DMS79 (cell line): ENCODE results near the gene THOC7.

Experiments
- DNase-seq: peaks from one replicate; lab custom pipeline; 2025; lab: John Stamatoyannopoulos, UW

The THOC7 gene

DNA sequence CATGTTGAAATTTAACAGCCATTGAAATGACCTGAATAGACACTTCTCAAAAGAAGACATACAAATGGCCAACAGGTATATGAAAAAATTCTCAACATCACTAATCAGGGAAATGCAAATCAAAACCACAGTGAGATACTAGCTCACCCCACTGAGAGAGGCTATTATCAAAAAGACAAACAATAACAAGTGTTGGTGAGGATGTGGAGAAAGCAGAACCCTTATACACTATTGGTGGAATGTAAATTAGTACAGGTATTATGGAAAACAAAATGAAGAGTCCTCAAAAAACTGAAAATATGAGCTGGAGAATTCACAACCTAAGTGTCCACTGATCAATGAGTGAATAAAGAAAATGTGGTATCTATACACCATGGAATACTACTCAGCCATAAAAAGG, 21.5 kb downstream of the THOC7 start:
- DNase-seq = no peak

DNA sequence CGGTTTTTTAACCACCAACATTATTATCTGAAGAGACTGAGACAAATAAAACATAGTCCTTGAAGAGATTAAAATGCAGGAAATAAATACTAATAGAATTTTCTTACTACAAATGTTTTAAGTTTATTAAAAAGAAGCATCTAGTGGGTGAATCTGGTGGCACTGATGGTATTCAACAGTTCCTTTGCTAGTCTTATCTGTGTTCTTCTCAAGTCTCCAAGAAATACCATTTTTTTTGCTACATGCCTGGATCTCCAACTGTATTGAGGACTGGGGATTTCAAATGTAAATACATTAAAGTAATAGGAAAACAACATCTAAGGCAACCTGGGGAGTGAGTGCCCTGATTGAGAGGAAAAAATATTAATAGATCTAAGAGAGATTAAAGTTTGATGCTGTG, 21.9 kb downstream of the THOC7 start:
- no peak for DNase-seq

- DNase-seq = no peak
These were observed 31.2 kb downstream of the THOC7 start for GRCh38 chr3:63832395-63832794.

GRCh38 chr3:63830526-63830925, 33.1 kb downstream of the THOC7 start:
- DNase-seq = no peak

- no peak for DNase-seq
These were observed 39.3 kb downstream of the THOC7 start for GRCh38 chr3:63824309-63824708.

DNA sequence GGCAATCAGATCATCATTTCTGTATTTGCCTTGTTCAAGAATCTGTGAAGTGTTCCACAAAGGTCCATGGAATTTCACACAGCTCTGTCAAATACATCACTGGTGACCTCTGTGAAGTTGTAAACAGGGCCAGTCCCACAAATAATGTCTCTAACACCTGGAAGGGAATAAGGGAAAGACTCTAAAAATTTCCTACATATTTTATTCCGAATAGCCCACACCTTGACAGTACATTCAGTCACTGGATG, 44.5 kb downstream of the THOC7 start, which contains the start of gene C3orf49:
TSS of gene C3orf49 (plus strand) at position 149 of the 248 bp plus-strand sequence. CDS start 173 bp downstream, outside the sequence.
- no peak for DNase-seq

- peak; percentile 66 for DNase-seq
These were observed 45.1 kb downstream of the THOC7 start for GRCh38 chr3:63818282-63819150.

DNA sequence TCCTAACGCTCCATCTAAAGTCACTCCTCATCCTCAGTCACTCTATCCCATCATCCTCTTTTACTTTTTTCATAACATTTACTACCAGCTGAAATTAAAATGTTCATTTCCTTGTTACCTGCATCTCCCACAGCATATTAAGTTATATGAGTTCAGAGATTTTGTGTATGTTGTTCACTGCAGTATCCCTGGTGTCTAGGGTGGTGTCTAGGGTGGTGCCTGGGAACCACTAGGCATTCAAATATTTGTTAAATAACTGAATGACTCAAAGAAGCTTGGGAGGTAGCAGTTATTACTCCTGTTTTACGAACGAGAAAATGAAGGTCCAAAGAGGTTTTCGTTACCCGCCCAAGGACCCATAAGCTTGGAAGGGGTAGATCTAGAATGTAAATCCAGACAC, 46.4 kb downstream of the THOC7 start:
- no peak for DNase-seq

DNA sequence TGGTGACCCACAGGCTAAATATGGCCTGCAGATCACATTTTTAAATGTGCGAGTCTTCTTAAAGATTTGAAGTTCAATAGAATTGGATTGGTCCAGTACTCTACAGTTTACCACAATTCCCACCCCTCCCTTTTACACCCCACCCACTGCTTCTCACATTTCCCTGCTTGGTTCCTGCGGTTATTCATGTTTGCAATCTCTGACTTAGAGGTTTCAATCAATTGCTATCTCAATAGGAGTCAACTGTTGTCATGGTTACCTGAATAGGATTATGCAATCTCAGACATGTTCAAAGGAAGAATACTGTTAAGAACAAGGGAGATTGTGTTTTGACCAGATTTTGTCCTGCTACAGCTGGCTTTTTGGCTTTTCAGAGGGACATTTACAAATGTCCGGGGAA, 49.4 kb downstream of the THOC7 start:
- DNase-seq = no peak

GRCh38 chr3:63809607-63810006, 54.0 kb downstream of the THOC7 start:
- DNase-seq = no peak

GRCh38 chr3:63808633-63809032, 55.0 kb downstream of the THOC7 start:
- no peak for DNase-seq

- no peak for DNase-seq
These were observed 55.5 kb downstream of the THOC7 start for GRCh38 chr3:63807961-63808565.

- DNase-seq = no peak
These were observed 59.7 kb downstream of the THOC7 start for GRCh38 chr3:63803911-63804310.

DNA sequence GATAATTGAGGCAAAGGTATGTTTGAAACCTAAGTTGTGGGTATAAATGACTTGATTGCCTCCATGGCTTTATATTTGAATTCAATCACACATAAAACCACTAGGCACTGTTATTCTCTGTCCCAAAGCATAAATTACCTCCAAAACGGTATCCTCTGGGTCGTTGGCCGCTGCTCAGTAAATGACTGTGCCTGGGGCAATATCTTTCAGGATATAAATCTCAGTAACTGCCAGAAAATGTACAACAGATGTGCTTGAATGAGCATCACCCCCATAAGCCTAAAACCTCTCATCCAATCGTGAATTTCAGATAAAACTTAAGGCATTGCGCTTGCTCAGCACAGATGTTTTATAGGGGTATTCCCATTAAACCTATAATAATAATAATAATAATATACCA, 63.5 kb downstream of the THOC7 start:
- no peak for DNase-seq

GRCh38 chr3:63798949-63799348, 64.7 kb downstream of the THOC7 start:
- DNase-seq = no peak

DNA sequence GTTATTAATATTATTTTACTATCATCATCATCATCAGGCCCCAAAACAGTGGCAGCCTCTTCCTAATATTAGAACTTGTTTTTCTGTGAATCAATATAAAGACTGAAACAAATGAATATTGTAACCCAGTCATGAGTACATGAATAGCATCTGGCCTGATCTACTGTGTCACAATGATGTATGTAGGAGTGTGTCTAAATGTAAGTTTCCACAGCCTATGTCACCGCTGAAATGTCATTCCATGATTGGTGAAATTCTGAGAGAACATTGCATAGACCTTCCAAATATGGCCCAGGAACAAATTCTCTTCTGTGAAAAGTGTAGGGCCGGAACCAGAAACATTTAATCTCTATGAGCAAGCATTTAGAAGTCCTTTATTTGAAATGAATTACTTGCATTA, 65.1 kb downstream of the THOC7 start:
- no peak for DNase-seq

- no peak for DNase-seq
These were observed 68.2 kb downstream of the THOC7 start for GRCh38 chr3:63795438-63795837.

- DNase-seq = no peak
These were observed 71.6 kb downstream of the THOC7 start for GRCh38 chr3:63791974-63792373.
